Sigmoid colon (tissue), 7 donors: ENCODE results near the gene RAD9A. TPM values are rescaled to one million over a fixed set of nuclear protein-coding genes. Genes with fewer than 3 reads are reported as not detected.

ENCODE experiments used
- DNase-seq: peaks from one replicate; pipeline ENCODE4 v3.0.0-alpha.2; 2019
- H3K27ac ChIP-seq, 4 donors: fragments of 200-600 bp; sonication (generic); one replicate each; pipeline ENCODE4 v1.5.1; 2016 to 2019; ENCODE audit warnings: mild to moderate bottlenecking in 1 of 4
- H3K27me3 ChIP-seq, 3 donors: fragments of 200-600 bp; sonication (generic); one replicate each; pipeline ENCODE4 v1.5.1; 2019; ENCODE audit warnings: mild to moderate bottlenecking in 1 of 3
- H3K36me3 ChIP-seq, 4 donors: fragments of 200-600 bp; sonication (generic); one replicate each; pipeline ENCODE4 v1.5.1; 2016 to 2019
- H3K4me1 ChIP-seq, 4 donors: fragments of 200-600 bp; sonication (generic); one replicate each; pipeline ENCODE4 v1.5.1; 2017 to 2019
- H3K4me3 ChIP-seq, 4 donors: fragments of 200-600 bp; sonication (generic); one replicate each; pipeline ENCODE4 v1.5.1; 2017 to 2019; ENCODE audit warnings: mild to moderate bottlenecking in 2 of 4, moderate library complexity in 1 of 4
- H3K9me3 ChIP-seq, 4 donors: fragments of 200-600 bp in 3 of 4; sonication (generic) in 3 of 4; one replicate each; pipeline versions ENCODE4 v1.5.1 to v1.6.1; 2013 to 2019
- CTCF ChIP-seq, 4 experiments: fragments of 450-650 bp in 3 of 4; fragments of 200-600 bp in 1 of 4; IDR thresholded peaks; one replicate each; pipeline ENCODE4 v1.5.1; 2016 to 2019; ENCODE audit warnings: antibody characterized with exemption in 4 of 4, mild to moderate bottlenecking in 3 of 4, moderate library complexity in 2 of 4
- EP300 ChIP-seq, 4 donors: sonication (generic); formaldehyde crosslinking; IDR thresholded peaks; one replicate each; pipeline ENCODE4 v1.6.1; 2017; ENCODE audit warnings: antibody characterized with exemption in 4 of 4
- POLR2A ChIP-seq, 2 donors: fragments of 450-650 bp; IDR thresholded peaks; one replicate each; pipeline ENCODE4 v1.6.1; 2016; ENCODE audit warnings: antibody characterized with exemption in 2 of 2, mild to moderate bottlenecking in 2 of 2, moderate library complexity in 2 of 2
- POLR2AphosphoS5 ChIP-seq, 4 donors: sonication (generic); formaldehyde crosslinking; IDR thresholded peaks; one replicate each; pipeline ENCODE4 v1.6.1; 2017; ENCODE audit warnings: antibody characterized with exemption in 4 of 4
- WGBS, 2 donors: extraction: QIAGEN DNeasy Blood & Tissue Kit; methylation state at CpG; one replicate each; pipeline ENCODE4 v1.1.7; 2013; 5-methylcytosine and 5-hydroxymethylcytosine counted together
- intact Hi-C: fragments of 100-400 bp; cut with DNase I; formaldehyde crosslinking; loops from one replicate; pipeline ENCODE4 v1.15.1; 2023
- polyA plus RNA-seq, 3 donors: library from polyadenylated mRNA; stranded (reverse); fragments of 200-250 nt; gene quantifications; one replicate each; pipeline ENCODE4 v1.2.3, GENCODE V29; 2013
- total RNA-seq, 4 donors: library from RNA; depleted of rRNA; stranded (reverse); fragments of >200 nt; gene quantifications; one replicate each; pipeline ENCODE4 v1.1.0, GENCODE V29; 2016
- donor health status: healthy with polysubstance abuse.
- donor health status: Bipolar disorder and iron deficiency.
- donor health status: healthy.

Gene RAD9A
- total and polyA plus RNA-seq, 7 donors, result 6.5 to 33.9 (median 15.8) TPM

- 86 to 87% methylated on average over 12 of the region's 12 CpGs for WGBS, 2 donors
- peaks cover 0 to 49% (median 35%) of the 10 kb centered on the region in 4 donors for H3K4me1 ChIP-seq
Observed at GRCh38 chr11:67417425-67417824, 25.6 kb downstream of the RAD9A start.

GRCh38 chr11:67418476-67419281 is 26.9 kb downstream of the RAD9A start:
- Histone ChIP-seq H3K36me3 (no peaks in the 10 kb centered on the region), H3K4me1 (peaks cover 0 to 49% (median 35%) of the 10 kb centered on the region in 4 donors), H3K27ac (peak overlapping the region in 1 of 4 donors; percentile 14), H3K4me3 (no peak overlapping the region), H3K27me3 (peaks cover 0 to 17% (median 5%) of the 10 kb centered on the region in 3 donors), H3K9me3 (no peaks in the 10 kb centered on the region)
- TF ChIP-seq EP300 (IDR thresholded peaks at IDR 0.05), result no peak
- no peak for TF ChIP-seq CTCF (IDR thresholded peaks at IDR 0.05)
- no peak for TF ChIP-seq POLR2AphosphoS5 (IDR thresholded peaks at IDR 0.05)
- TF ChIP-seq POLR2A (IDR thresholded peaks at IDR 0.05), result no peak
- 56 to 78% methylated on average over 26 of the region's 26 CpGs for WGBS, 2 donors
- intact Hi-C loops, result no loop called here
- no peak for DNase-seq

More at GRCh38 chr11:67417425-67417824, 25.6 kb downstream of the RAD9A start:
- intact Hi-C loops, result no loop called here
- DNase-seq, result no peak
- TF ChIP-seq CTCF (IDR thresholded peaks at IDR 0.05) (no peak), POLR2A (IDR thresholded peaks at IDR 0.05) (no peak), POLR2AphosphoS5 (IDR thresholded peaks at IDR 0.05) (no peak), EP300 (IDR thresholded peaks at IDR 0.05) (no peak)
- Histone ChIP-seq H3K27me3 (peaks cover 8 to 28% (median 11%) of the 10 kb centered on the region in 3 donors), H3K9me3 (no peaks in the 10 kb centered on the region), H3K36me3 (no peaks in the 10 kb centered on the region), H3K27ac (peak overlapping the region in 1 of 4 donors; percentile 43), H3K4me3 (no peak overlapping the region)

GRCh38 chr11:67419325-67420049 is 27.7 kb downstream of the RAD9A start:
- H3K36me3 ChIP-seq, result no peaks in the 10 kb centered on the region
- no peak for DNase-seq
- H3K27me3 ChIP-seq, result peaks cover 0 to 9% (median 5%) of the 10 kb centered on the region in 3 donors
- H3K4me1 ChIP-seq, result peaks cover 0 to 49% (median 35%) of the 10 kb centered on the region in 4 donors
- TF ChIP-seq POLR2AphosphoS5 (IDR thresholded peaks at IDR 0.05) (no peak), CTCF (IDR thresholded peaks at IDR 0.05) (no peak), POLR2A (IDR thresholded peaks at IDR 0.05) (no peak), EP300 (IDR thresholded peaks at IDR 0.05) (no peak)
- no peak overlapping the region for H3K4me3 ChIP-seq
- intact Hi-C loops, result loop anchor here (2.0 kb wide), 1 partner anchor 17 kb away; no protein-coding TSS in a partner anchor
- 90 to 91% methylated on average over 21 of the region's 21 CpGs for WGBS, 2 donors
- H3K9me3 ChIP-seq, result no peaks in the 10 kb centered on the region
- H3K27ac ChIP-seq, result peak overlapping the region in 2 of 4 donors; percentile 93 to 99

- 26 to 35% methylated on average over 15 of the region's 15 CpGs for WGBS, 2 donors
- peaks cover 0 to 5% (median 2%) of the 10 kb centered on the region in 3 donors for H3K27me3 ChIP-seq
- intact Hi-C loops, result loop anchor here (2.0 kb wide), 1 partner anchor 17 kb away; no protein-coding TSS in a partner anchor
- no peaks in the 10 kb centered on the region for H3K9me3 ChIP-seq
- no peak for DNase-seq
- H3K27ac ChIP-seq, result peak overlapping the region; percentile 88 to 99 (median 92)
- H3K4me1 ChIP-seq, result peaks cover 0 to 44% (median 31%) of the 10 kb centered on the region in 4 donors
- no peaks in the 10 kb centered on the region for H3K36me3 ChIP-seq
- H3K4me3 ChIP-seq, result peak overlapping the region; percentile 31 to 87 (median 71)
- no peak for TF ChIP-seq POLR2A (IDR thresholded peaks at IDR 0.05)
- TF ChIP-seq EP300 (IDR thresholded peaks at IDR 0.05), result no peak
- TF ChIP-seq POLR2AphosphoS5 (IDR thresholded peaks at IDR 0.05), result no peak
- TF ChIP-seq CTCF (IDR thresholded peaks at IDR 0.05), result no peak
Observed at GRCh38 chr11:67420147-67420645, 28.4 kb downstream of the RAD9A start.
